Cardiac fibroblast (primary cell): ENCODE results near the gene HIVEP1.

ENCODE experiments used
- DNase-seq, 2 donors: peaks; one replicate each; pipeline versions ENCODE4 v3.0.0 to v3.0.0-alpha.2; 2010; ENCODE audit warnings: low read depth in 2 of 2
- H3K4me3 ChIP-seq, 2 donors: replicated peaks in 1 of 2; 1 replicate in 1 of 2; 2 replicates in 1 of 2; pipeline ENCODE4 v1.5.1; 2011; ENCODE audit warnings: low read depth in 2 of 2, low read length in 2 of 2, mild to moderate bottlenecking in 2 of 2, moderate library complexity in 1 of 2
- CTCF ChIP-seq: IDR thresholded peaks from one replicate; pipeline ENCODE4 v1.5.1; 2011; ENCODE audit warnings: low read depth, mild to moderate bottlenecking, low read length, inconsistent platforms

The HIVEP1 gene

DNA sequence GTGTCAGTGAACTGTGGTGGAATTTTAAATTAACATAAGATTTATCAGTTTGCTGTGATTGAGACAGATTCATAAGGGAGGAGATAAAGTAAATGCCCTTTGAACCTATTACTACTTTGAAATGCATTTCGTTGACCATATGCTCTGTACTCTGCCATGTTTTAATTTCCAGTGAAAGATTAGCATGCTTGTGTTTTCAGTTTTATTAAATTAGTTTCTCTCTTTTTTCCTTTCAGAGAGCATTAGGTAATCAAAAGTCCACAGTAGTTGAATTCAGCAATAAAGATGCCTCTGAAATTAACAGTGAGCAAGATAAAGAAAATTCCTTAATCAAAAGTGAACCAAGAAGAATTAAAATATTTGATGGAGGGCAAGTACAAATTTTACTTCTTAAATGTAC is 117.4 kb downstream of the HIVEP1 start:
- no peak for DNase-seq
- H3K4me3 ChIP-seq = no peak overlapping the region
- no peak for TF ChIP-seq CTCF

DNA sequence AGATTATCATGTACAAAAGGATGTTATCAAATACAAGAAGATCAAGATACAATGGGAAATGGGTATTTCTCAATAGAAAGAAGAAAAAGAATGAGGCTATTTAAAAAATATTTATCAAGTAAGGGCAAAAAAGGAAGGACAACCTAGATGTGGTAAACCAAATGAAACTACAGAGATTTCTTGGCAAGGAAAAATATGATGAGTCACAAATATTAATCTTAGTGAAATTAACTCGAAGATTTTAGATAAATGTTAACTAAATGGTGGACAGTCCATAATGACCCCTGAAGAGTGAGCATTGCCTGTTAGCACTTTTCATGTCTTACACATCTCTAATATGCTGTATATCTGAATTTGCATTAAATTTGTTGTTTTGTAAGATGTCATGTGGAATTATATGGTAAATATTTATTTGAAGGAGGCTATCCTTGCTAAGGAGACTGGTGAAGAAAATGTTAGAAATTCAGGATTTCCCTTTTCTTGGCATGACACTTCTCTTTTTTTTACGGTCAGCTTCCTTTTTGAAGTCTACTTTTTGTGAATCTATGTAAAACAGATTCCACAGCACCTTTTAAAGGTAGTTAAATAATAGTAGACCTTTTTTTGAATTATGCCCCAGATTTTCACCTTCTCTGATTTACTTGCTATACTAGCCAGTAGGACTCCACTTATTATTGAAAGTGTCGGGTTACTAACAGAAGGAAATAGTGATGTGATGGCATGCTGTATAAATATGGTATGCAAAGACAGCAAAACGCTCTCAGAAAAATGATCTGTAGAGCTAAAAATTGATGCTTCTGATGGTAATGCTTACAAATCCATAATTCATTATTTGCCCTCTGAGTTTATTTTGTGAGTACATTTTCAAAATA is 120.5 kb downstream of the HIVEP1 start:
- TF ChIP-seq CTCF = no peak
- DNase-seq = peak in 1 of 2 donors; percentile 21
- no peak overlapping the region for H3K4me3 ChIP-seq

DNA sequence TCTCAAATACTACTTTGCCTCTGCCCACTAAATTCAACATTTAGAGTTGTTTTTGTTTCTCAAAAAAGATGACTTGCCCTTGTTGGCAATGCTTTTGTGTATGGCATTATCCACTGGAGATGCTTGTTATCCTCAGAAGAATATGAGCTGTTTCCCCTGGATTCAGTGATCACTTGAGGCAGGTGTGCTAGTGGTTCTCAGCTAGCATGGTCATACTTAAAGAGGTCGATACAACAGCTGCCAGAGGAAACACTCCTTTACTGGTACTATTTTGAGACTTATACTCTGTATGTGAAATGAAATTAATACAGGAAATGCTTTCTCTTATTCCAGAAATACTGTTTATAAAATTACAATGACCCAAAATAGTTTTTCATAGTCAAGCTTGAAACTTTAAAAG is 122.5 kb downstream of the HIVEP1 start:
- DNase-seq = no peak
- no peak overlapping the region for H3K4me3 ChIP-seq
- TF ChIP-seq CTCF = no peak

DNA sequence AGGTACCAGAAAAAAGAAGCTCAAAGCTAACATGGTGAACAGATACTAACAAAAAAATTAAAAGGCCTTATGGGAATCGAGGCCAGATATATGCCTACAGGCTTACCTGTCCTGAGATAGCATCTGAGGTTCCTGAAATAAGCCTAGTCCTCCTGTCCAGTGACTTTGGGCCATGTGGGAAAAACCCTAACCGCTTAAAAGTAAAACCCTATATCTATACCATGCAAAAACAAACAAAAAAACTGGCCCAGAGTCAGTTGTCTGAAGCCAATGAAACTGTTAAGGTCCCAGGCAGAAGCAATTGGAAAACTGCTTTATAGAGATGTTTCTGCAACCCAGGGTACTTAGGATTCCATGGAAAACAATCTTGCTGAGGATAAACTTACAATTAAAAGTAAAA is 122.9 kb downstream of the HIVEP1 start:
- no peak for DNase-seq
- H3K4me3 ChIP-seq = no peak overlapping the region
- TF ChIP-seq CTCF = no peak

GRCh38 chr6:12136905-12137304 is 124.8 kb downstream of the HIVEP1 start:
- DNase-seq = peak in 1 of 2 donors; percentile 65
- no peak for TF ChIP-seq CTCF
- no peak overlapping the region for H3K4me3 ChIP-seq

GRCh38 chr6:12137480-12137879 is 125.4 kb downstream of the HIVEP1 start:
- H3K4me3 ChIP-seq = no peak overlapping the region
- TF ChIP-seq CTCF = no peak
- DNase-seq = peak; percentile 90 to 91
